KOPT-K1 (cell line): ENCODE results near the gene ACADM.
"Not testable (repeated sequence)": the region's sequence is repeated elsewhere in the genome, so short reads cannot be mapped to it uniquely, and the experiment has no call there.

Experiments
- H3K27ac ChIP-seq: fragments of 200-600 bp; sonication (generic); 2 replicates; pipeline ENCODE4 v1.5.1; 2016; ENCODE audit warnings: antibody characterized with exemption, mild to moderate bottlenecking, low read depth, low read length; ENCODE audit not compliant: poor library complexity, severe bottlenecking
- H3K36me3 ChIP-seq: fragments of 200-600 bp; sonication (generic); 2 replicates; pipeline ENCODE4 v1.5.1; 2017; ENCODE audit warnings: antibody characterized with exemption, mild to moderate bottlenecking, low read length, moderate library complexity; ENCODE audit not compliant: insufficient read depth
- H3K9me3 ChIP-seq: fragments of 200-600 bp; sonication (generic); 2 replicates; pipeline ENCODE4 v1.5.1; 2017; ENCODE audit warnings: antibody characterized with exemption, low read length, mild to moderate bottlenecking; ENCODE audit not compliant: insufficient read depth, poor library complexity, severe bottlenecking

ACADM gene

DNA sequence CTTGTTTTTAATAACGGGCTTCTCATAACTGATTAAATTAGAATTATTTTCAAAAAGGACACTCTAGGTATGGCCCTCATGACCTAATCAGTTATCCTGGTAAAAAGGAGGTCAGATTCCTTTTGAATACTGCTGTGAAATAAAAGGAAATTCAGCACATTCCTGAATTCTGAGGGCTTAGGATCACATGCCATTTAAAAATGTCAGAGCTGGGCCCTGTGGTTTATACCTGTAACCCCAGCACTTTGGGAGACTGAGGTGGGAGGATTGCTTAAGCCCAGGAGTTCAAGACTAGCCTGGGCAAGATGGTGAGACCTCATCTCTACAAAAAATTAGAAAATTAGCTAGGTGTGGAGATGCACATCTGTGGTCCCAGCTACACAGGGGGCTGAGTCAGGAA lies 43.5 kb downstream of the ACADM start:
- H3K9me3 ChIP-seq = no peaks in the 10 kb centered on the region
- no peak overlapping the region for H3K27ac ChIP-seq
- H3K36me3 ChIP-seq = peaks cover 15% of the 10 kb centered on the region

DNA sequence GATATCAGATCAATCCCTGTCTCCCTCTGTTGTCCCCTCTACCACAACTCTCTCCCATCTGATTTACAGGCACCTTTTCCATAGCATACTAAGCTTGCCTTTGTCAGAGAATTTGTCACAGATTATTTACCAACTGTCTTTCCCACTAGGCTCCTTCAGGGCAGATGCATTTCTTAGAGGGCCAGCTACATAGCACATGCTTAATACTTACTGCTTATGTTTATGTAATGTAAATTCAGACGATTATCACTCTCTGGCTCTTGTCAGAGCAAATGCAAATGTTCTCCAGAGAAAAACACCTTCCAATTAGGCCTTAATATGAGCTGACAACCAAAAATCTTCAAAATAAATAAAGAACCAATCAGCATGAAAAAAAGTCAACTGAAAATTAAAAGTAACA lies 46.3 kb downstream of the ACADM start:
- Histone ChIP-seq H3K27ac (no peak overlapping the region), H3K36me3 (no peaks in the 10 kb centered on the region), H3K9me3 (no peaks in the 10 kb centered on the region)

DNA sequence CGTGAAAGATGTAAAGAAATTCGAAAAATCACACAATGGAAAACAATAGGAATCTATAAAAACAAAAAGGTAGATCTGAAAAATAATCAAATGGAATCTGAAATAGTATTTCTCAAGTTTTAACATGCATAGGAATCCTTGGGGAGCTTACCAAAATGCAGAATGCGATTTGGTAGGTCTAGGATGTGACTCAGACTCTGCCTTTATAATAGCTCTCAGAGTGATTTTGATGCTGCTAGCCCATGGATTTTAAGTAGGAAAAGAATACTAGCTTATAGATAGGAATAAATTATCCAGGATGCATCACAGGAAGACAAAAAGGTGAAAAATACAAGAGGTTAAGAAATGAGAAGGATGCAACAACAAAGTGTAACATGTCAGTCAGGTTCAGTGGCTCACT lies 47.5 kb downstream of the ACADM start:
- Histone ChIP-seq H3K27ac (no peak overlapping the region), H3K9me3 (no peaks in the 10 kb centered on the region), H3K36me3 (no peaks in the 10 kb centered on the region)

DNA sequence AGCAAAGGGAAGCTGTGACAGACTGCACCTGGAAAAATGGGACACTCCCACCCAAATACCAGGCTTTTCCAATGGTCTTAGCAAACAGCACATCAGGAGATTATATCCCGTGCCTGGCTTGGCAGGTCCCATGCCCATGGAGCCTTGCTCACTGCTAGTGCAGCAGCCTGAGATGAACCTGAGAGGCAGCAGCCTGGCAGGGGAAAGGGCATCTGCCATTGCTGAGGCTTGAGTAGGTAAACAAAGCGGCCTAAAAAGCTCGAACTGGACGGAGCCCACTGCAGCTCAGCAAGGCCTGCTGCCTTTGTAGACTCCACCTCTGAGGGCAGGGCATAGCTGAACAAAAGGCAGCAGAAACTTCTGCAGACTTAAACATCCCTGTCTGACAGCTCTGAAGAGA lies 53.3 kb downstream of the ACADM start:
- not testable (repeated sequence) for H3K27ac ChIP-seq, H3K36me3 ChIP-seq, H3K9me3 ChIP-seq

DNA sequence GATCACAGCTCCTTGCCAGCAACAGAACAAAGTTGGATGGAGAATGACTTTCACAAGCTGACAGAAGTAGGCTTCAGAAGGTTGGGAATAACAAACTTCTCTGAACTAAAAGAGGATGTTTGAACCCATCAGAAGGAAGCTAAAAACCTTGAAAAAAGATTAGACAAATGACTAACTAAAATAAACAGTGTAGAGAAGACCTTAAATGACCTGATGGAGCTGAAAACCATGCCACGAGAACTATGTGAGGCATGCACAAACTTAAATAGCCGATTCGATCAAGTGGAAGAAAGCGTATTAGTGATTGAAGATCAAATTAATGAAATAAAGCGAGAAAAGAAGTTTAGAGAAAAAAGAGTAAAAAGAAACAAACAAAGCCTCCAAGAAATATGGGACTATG lies 54.2 kb downstream of the ACADM start:
- H3K36me3 ChIP-seq, H3K9me3 ChIP-seq: not testable (repeated sequence)

DNA sequence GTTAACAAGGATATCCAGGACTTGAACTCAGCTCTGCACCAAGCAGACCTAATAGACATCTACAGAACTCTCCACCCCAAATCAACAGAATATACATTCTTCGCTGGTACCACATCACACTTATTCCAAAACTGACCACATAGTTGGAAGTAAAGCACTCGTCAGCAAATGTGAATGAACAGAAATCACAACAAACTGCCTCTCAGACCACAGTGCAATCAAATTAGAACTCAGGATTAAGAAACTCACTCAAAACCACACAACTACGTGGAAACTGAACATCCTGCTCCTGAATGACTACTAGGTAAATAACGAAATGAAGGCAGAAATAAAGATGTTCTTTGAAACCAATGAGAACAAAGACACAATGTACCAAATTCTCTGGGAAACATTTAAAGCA lies 55.7 kb downstream of the ACADM start:
- H3K9me3 ChIP-seq, H3K27ac ChIP-seq, H3K36me3 ChIP-seq: not testable (repeated sequence)

More for the DNA sequence above, 54.2 kb downstream of the ACADM start:
- H3K27ac ChIP-seq = not testable (repeated sequence)

DNA sequence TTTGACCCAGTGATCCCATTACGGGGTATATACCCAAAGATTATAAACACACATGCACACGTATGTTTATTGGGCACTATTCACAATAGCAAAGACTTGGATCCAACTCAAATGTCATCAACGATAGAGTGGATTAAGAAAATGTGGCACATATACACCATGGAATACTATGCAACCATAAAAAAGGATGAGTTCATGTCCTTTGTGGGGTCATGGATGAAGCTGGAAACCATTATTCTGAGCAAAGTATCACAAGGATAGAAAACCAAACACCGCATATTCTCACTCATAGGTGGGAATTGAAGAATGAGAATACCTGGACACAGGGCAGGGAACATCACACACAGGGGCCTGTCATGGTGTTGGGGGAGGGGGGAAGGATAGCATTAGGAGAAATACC lies 59.4 kb downstream of the ACADM start:
- not testable (repeated sequence) for H3K9me3 ChIP-seq
- peaks cover 20% of the 10 kb centered on the region for H3K36me3 ChIP-seq
- peak overlapping the region; percentile 96 for H3K27ac ChIP-seq

DNA sequence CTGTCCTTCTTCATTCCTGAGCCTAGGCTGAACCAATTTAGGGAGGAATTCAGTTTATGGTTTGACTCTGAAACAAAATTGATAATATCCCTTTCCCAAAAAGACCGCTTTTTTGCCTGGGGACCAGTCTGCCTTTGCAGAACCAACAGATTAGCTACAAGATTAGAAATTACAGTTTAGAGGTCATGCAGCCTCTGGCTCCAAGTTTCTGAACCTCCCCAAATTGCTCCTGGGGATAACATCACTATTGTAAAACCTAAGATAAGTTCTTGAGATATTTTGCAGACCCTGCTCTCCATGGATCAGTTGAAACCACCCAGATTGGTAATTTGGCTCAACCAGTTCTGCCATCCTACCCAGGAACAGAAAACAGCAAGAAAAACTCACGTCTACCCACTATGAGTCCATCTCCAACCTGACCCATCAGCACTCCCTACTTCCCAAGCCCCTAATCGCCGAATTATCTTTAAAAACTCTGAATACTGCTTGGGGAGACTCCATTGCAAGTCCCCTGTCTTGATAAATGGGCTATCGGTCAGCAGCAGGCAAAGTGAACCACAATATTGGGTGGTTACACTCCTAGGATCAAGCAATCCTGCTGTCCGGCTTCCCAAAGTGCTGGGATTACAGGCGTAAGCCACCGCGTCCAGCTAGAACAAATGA lies 60.9 kb downstream of the ACADM start:
- peak overlapping the region; percentile 96 for H3K27ac ChIP-seq
- H3K9me3 ChIP-seq = no peaks in the 10 kb centered on the region
- H3K36me3 ChIP-seq = peaks cover 36% of the 10 kb centered on the region

DNA sequence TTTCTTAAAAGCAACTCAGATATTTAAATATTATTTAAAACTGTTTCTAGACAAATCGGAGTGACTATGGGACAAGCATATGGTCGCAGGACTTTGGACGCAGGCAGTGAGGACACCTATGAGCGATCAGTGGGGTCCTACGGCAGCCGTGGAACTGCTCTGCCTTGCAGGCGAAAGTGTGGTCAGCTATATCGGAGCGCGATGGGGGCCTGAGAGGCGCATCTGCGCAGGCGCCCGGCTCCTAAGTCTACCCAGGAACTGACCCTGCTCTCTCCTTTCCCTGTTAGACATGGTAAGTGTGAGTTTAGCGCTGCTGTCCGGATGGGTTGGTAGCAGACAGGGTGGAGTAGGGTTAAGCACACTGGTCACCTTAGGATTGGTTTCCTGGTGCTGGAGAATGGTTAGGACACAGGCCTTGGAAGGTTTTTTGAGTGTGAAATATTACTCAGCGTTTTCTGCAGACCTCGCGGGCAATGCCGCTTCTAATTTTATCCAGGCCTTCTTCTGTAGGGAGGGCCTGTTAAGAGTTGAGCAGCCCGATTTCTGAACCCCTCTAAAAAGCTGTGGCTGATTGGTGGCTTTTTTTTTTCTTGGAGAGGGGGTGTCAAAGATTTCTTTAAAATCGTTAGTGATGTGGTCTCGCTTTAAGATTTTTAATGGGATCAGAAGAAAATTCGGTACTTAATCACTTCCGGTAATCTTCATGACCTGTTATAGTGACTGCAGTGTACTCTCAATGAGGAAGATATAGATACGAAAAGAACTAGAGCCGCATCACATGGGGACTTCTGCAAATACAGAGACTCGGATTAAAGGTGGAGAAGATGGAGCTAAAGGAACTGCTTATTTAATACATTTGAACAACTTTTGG lies 61.7 kb downstream of the ACADM start, which contains the start of gene RABGGTB:
Gene RABGGTB (plus strand): TSS at position 274 of the 871 bp plus-strand sequence. CDS start 16 bp downstream, at position 290.
- Histone ChIP-seq H3K27ac (peak within 1 kb of the TSS; percentile 96), H3K9me3 (no peaks in the 10 kb centered on the region), H3K36me3 (peaks cover 43% of the 10 kb centered on the region)

DNA sequence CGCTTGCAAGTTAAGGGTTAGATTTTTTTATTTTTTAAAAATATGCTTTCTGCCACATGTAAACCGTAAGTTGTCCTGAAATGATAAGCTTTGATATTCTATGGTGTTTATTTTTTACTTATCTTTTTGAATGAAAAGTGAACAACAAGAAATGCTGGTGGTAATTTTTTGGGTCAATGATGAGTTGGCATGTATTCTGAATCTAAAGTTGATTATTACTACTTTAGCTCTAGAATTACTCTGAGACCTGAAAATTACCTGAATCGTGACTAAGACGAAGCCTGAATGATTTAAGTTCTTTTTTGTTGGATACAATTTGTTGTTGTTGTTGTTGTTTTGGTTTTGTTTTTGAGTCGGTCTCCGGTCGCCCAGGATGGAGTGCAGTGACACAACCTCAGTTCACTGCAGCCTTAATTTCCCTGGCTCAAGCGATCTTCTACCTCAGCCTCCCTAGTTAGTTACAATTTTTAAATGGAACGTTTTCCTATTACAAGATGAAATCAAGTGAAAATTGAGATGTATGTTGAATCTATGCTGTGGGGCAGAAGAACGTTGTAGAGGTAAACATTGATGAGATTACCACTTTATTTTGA lies 62.5 kb downstream of the ACADM start:
- peak overlapping the region; percentile 96 for H3K27ac ChIP-seq
- H3K9me3 ChIP-seq = no peaks in the 10 kb centered on the region
- H3K36me3 ChIP-seq = peaks cover 51% of the 10 kb centered on the region

DNA sequence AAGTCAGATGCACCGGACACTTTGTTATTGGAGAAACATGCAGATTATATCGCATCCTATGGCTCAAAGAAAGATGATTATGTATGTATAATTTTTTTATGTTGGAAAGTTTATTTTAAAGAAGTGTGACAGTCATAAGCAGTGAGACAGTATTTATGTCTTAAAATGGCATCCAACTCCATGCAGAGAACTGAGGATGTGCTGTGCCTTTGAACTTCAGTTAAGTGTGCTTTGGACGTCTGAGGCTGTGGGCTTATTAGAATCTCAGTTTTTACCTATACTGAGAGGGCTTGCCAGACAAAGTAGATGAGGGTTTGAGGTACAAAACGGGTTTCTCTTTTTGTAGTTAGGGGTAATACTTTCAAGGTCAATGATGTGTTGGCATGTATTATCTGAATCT lies 63.0 kb downstream of the ACADM start:
- H3K36me3 ChIP-seq = peaks cover 56% of the 10 kb centered on the region
- no peaks in the 10 kb centered on the region for H3K9me3 ChIP-seq
- peak overlapping the region; percentile 96 for H3K27ac ChIP-seq

DNA sequence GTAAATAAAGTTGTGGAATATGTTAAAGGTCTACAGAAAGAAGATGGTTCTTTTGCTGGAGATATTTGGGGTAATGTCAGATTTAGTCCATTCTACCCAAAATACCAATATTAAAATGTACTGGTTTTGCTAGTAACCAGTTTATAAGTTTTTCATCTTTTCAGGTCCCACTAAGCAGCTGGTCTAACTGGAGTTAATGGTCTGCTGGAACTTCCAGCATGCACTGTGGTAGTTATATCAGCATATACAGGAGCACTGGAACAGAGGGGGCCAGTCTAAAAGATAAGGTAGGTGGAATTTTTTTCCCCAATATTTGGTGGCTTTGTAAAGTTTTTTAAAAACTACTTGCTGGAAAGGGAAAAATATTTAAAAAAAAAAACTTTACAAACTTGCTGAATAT lies 65.5 kb downstream of the ACADM start:
- H3K9me3 ChIP-seq = no peaks in the 10 kb centered on the region
- peaks cover 81% of the 10 kb centered on the region for H3K36me3 ChIP-seq
- H3K27ac ChIP-seq = no peak overlapping the region

DNA sequence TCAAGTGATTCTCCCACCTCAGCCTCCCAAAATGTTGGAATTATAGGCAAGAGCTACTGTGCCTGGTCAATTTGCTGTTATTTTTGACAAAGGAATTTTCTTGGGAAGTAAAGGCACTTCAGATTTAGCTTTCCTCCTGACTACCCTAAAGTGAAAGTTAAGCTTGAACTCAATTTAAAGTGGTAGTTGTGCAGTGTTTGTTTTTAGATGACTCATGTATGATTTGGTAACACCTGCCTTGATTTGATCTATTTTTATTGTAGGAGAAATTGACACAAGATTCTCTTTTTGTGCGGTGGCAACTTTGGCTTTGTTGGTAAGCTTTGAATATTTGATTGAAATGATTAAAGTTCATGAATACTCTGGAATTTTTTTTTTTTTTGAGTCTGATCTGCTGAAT lies 66.5 kb downstream of the ACADM start:
- Histone ChIP-seq H3K36me3 (peaks cover 91% of the 10 kb centered on the region), H3K9me3 (no peaks in the 10 kb centered on the region), H3K27ac (peak overlapping the region; percentile 22)

DNA sequence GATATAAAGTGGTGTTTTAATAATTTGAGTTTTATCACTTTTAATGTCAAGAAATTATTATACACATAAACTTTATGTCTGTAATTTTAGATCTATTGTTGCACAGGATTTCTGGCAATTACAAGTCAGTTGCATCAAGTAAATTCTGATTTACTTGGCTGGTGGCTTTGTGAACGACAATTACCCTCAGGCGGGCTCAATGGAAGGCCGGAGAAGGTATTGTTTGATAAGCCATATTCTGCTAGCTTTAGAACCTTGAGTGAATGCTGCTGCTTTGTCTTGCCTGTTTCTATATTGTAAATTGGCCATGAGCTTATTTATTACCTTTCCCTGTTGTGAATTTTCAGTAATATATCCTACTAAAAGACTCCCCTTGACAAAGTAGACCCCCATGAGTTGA lies 67.6 kb downstream of the ACADM start:
- H3K27ac ChIP-seq = no peak overlapping the region
- H3K36me3 ChIP-seq = peaks cover 100% of the 10 kb centered on the region
- no peaks in the 10 kb centered on the region for H3K9me3 ChIP-seq

DNA sequence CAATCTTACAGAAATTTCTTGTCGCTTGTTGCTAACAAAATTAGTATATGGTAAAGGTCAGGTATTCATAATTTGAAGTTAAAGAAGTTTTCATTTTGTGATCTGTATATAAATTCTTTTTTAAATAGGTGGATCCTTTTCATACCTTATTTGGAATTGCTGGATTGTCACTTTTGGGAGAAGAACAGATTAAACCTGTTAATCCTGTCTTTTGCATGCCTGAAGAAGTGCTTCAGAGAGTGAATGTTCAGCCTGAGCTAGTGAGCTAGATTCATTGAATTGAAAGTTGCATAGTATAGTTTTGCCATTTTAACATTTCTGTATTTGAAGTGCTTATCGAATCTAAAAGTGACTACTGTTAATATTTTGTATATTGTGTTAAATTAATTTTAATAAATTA lies 69.9 kb downstream of the ACADM start:
- peaks cover 97% of the 10 kb centered on the region for H3K36me3 ChIP-seq
- H3K27ac ChIP-seq = no peak overlapping the region
- no peaks in the 10 kb centered on the region for H3K9me3 ChIP-seq
